A673 (cell line): ENCODE measurements around the gene ODAD4. TPM values are rescaled to one million over a fixed set of nuclear protein-coding genes. Genes with fewer than 3 reads are reported as not detected.

Source experiments
- BruUV-seq: library from RNA; stranded (reverse); fragments of 400-500 nt; replicated peaks from 2 replicates; lab custom pipeline; 2021; lab: Mats Ljungman, UMichigan
- CTCF ChIA-PET: fragments of 300-600 bp; sonication (Branson Sonifier 250); formaldehyde crosslinking; loops from one replicate; lab custom pipeline; 2022; ENCODE audit warnings: antibody characterized with exemption; lab: Charles Lee
- POLR2A ChIA-PET: fragments of 300-600 bp; sonication (Branson Sonifier 250); formaldehyde crosslinking; loops from one replicate; lab custom pipeline; 2022; ENCODE audit warnings: antibody characterized with exemption; ENCODE audit not compliant: low non-redundant PET; lab: Charles Lee
- DNase-seq: peaks from one replicate; pipeline ENCODE4 v3.0.0-alpha.2; 2015; ENCODE audit warnings: low spot score
- H3K27ac ChIP-seq: fragments of 200-600 bp; sonication (generic); 2 replicates; pipeline ENCODE4 v1.5.1; 2016; ENCODE audit warnings: mixed run types, low read depth, mild to moderate bottlenecking, mixed read lengths, antibody characterized with exemption, low read length; ENCODE audit not compliant: poor library complexity, severe bottlenecking
- H3K27me3 ChIP-seq: fragments of 200-600 bp; sonication (generic); replicated peaks from 2 replicates; pipeline ENCODE4 v1.6.1; 2017; ENCODE audit warnings: mixed run types, low read depth, mild to moderate bottlenecking, mixed read lengths, antibody characterized with exemption, low read length; ENCODE audit not compliant: insufficient read depth, poor library complexity
- H3K36me3 ChIP-seq: fragments of 200-600 bp; sonication (generic); 2 replicates; pipeline ENCODE4 v1.6.1; 2016; ENCODE audit warnings: mixed run types, mild to moderate bottlenecking, mixed read lengths, antibody characterized with exemption, low read length; ENCODE audit not compliant: insufficient read depth, poor library complexity, severe bottlenecking
- H3K4me1 ChIP-seq: fragments of 200-600 bp; sonication (generic); 2 replicates; pipeline ENCODE4 v1.6.1; 2017; ENCODE audit warnings: mixed run types, mild to moderate bottlenecking, mixed read lengths, antibody characterized with exemption, low read length; ENCODE audit not compliant: insufficient read depth, poor library complexity, severe bottlenecking
- H3K4me3 ChIP-seq: fragments of 200-600 bp; sonication (generic); 2 replicates; pipeline ENCODE4 v1.5.1; 2016; ENCODE audit warnings: low read depth, mixed run types, mild to moderate bottlenecking, mixed read lengths, low read length; ENCODE audit not compliant: poor library complexity, severe bottlenecking
- H3K9me3 ChIP-seq: fragments of 200-600 bp; sonication (generic); 2 replicates; pipeline ENCODE4 v1.6.1; 2016; ENCODE audit warnings: mixed run types, low read depth, mild to moderate bottlenecking, mixed read lengths, antibody characterized with exemption, low read length; ENCODE audit not compliant: poor library complexity, severe bottlenecking
- EZH2 ChIP-seq: fragments of 200-600 bp; sonication (generic); IDR thresholded peaks from 2 replicates; pipeline ENCODE4 v1.6.1; 2017; ENCODE audit warnings: borderline replicate concordance, low read depth, mild to moderate bottlenecking, mixed read lengths, antibody characterized with exemption, low read length; ENCODE audit not compliant: poor library complexity, severe bottlenecking
- intact Hi-C: fragments of 100-400 bp; cut with micrococcal nuclease; formaldehyde crosslinking; loops from one replicate; pipeline ENCODE4 v1.10.0; 2022; ENCODE audit not compliant: unreplicated experiment
- total RNA-seq: library from RNA; stranded (reverse); gene quantifications from 2 replicates; pipeline ENCODE4 v1.2.3, GENCODE V29; 2021
- TF ChIP-seq, protein P1 (sequence below): fragments of 300-800, 200-600 bp; sonication (generic); conservative IDR thresholded peaks from 2 replicates; pipeline ENCODE4 v1.5.1; 2017; ENCODE audit warnings: low read depth, mild to moderate bottlenecking, antibody characterized with exemption, low read length, moderate library complexity, mixed read lengths

The ODAD4 gene
- total RNA-seq, 1 experiment from 2014 or later: 0.97 TPM

DNA sequence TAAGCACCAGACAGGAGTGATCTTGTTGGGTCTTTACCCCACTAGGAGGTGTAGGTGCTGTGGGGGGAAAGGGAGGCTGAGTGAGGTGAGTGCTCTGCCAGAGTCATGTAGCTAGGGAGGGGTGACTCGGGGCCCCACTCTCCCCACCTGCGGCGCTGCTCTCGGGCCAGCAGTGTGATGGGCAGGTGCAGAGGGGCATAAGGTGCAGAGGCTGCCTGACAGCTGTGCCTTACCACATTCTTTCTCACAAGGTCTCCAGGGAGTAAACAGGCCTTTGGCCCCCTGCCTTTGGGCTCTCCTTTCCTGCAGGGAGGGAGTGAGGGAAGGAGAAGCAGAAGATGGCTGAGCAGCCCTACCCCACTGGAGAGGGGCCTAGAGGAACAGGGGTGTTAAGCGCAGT lies 31.7 kb downstream of the ODAD4 start:
- ChIA-PET CTCF (no interaction called here), POLR2A (no interaction called here)
- intact Hi-C loops: no loop called here
- Histone ChIP-seq H3K9me3 (no peaks in the 10 kb centered on the region), H3K36me3 (no peaks in the 10 kb centered on the region), H3K4me1 (no peaks in the 10 kb centered on the region), H3K27ac (no peak overlapping the region), H3K4me3 (no peak overlapping the region), H3K27me3 (no peaks in the 10 kb centered on the region)
- no TSS peak for BruUV-seq
- TF ChIP-seq, protein P1, sequence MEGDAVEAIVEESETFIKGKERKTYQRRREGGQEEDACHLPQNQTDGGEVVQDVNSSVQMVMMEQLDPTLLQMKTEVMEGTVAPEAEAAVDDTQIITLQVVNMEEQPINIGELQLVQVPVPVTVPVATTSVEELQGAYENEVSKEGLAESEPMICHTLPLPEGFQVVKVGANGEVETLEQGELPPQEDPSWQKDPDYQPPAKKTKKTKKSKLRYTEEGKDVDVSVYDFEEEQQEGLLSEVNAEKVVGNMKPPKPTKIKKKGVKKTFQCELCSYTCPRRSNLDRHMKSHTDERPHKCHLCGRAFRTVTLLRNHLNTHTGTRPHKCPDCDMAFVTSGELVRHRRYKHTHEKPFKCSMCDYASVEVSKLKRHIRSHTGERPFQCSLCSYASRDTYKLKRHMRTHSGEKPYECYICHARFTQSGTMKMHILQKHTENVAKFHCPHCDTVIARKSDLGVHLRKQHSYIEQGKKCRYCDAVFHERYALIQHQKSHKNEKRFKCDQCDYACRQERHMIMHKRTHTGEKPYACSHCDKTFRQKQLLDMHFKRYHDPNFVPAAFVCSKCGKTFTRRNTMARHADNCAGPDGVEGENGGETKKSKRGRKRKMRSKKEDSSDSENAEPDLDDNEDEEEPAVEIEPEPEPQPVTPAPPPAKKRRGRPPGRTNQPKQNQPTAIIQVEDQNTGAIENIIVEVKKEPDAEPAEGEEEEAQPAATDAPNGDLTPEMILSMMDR: no peak
- DNase-seq: no peak

DNA sequence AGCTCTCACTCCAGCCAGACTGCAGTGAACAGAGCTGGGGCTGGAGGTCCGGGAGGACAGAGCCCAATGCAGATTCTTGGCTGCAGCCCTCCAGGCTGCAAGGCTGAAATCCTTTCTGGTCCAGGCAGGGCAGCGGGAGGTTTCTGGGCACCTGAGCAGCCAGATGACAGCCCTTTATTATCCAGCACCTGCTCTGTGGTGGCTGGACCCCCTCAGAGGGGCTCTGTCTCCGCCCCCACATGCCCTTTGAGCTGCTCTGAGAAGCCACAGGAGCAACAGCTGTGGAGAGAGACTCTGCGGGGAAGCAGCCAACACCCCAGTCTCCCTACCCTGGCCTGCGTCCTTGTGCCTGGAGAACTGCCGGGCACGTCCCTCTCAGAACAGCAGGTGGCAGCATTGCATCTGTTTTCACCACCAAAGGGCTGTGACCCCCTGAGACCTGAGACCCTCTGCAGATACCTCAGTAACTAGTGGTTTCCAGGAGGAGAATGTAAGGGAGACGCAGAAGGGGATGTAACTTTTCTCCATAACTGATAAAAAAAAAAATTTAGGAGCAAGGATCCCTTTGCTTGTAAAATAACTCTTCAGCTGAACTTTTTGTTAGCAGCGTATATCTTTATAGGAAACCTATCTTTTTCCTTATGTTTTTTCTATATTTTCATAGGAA lies 32.5 kb downstream of the ODAD4 start:
- Histone ChIP-seq H3K9me3 (no peaks in the 10 kb centered on the region), H3K27me3 (no peaks in the 10 kb centered on the region), H3K4me3 (no peak overlapping the region), H3K27ac (no peak overlapping the region), H3K36me3 (no peaks in the 10 kb centered on the region), H3K4me1 (no peaks in the 10 kb centered on the region)
- no TSS peak for BruUV-seq
- intact Hi-C loops: no loop called here
- TF ChIP-seq EZH2: no peak
- TF ChIP-seq, protein P1: peak; percentile 73
- DNase-seq: peak; percentile 50
- ChIA-PET POLR2A (no interaction called here), CTCF (interaction anchor here (0.6 to 0.7 kb wide), 2 partner anchors 172 to 176 kb away, joined by 3 read pairs; partner anchors contain the start of gene JUP)

DNA sequence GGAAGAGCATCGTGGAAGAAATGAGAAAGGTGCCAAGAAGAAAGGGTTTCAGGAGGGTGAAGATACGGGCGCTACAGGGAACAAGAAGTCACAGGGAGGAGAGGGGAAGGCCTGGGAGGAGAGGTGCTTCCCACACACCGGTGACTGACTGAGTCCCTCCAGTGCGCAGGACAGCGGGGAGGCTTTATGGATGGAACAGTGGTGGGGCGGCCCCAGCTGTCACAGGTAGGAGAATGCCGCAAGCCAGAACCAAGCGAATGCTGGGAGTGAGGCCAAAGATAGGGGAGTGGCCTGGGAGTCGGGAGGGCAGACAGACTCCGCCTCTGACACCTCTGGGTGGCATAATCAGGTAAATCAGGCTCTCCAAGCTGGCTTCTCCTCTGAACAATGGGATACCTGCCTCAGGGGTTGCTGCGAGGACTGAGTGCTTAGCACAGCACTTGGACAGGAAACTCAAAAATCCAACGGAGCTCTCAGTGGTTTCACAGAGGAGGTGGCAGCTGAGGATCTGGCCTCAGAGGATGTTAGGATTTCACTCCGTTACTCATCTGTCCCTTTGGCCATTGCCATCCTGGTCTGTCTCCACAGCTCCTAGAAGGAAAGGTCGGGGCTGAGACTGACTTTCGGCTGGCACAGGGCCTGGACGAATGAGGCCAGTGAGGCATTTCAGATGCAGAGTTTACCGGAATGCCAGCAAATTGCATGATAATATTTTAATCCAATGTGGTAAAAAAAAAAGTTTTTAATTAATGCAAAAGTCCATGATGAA lies 35.5 kb downstream of the ODAD4 start:
- Histone ChIP-seq H3K36me3 (peaks cover 5% of the 10 kb centered on the region), H3K27ac (peak overlapping the region; percentile 82), H3K27me3 (no peaks in the 10 kb centered on the region), H3K4me3 (peak overlapping the region; percentile 66), H3K4me1 (no peaks in the 10 kb centered on the region), H3K9me3 (no peaks in the 10 kb centered on the region)
- intact Hi-C loops: loop anchor here (5.0 kb wide), 1 partner anchor 151 kb away; no protein-coding TSS in a partner anchor
- peak; percentile 21 for DNase-seq
- no TSS peak for BruUV-seq
- ChIA-PET POLR2A (interaction anchor here (0.6 to 1.0 kb wide), 4 partner anchors 34 to 88 kb away, joined by 4 to 8 read pairs (median 7); partner anchors contain the start of gene ODAD4), CTCF (interaction anchor here (0.6 to 1.0 kb wide), 2 partner anchors 28 to 53 kb away, joined by 5 to 9 read pairs; no protein-coding TSS in a partner anchor)
- no peak for TF ChIP-seq EZH2
- TF ChIP-seq, protein P1: no peak
